Psoas muscle (tissue), 8 donors: ENCODE data around the gene CXCL13. TPM values are rescaled to one million over a fixed set of nuclear protein-coding genes. Genes with fewer than 3 reads are reported as not detected.

Experiments used
- ATAC-seq, 4 donors: fragments of 200-7000 bp; cut with Tn5 transposase; one replicate each; pipeline ENCODE4 v1.9.1; 2020; ENCODE audit warnings: moderate library complexity in 3 of 4, mild to moderate bottlenecking in 2 of 4
- DNase-seq, 2 donors: peaks; one replicate each; pipeline ENCODE4 v3.0.0-alpha.2; 2020
- H3K27ac ChIP-seq: fragments of 200-600 bp; one replicate; pipeline ENCODE4 v1.8.0; 2022
- H3K27me3 ChIP-seq, 3 donors: fragments of 200-600 bp in 1 of 3; one replicate each; pipeline versions ENCODE4 v1.6.1 to v1.8.0; 2013 to 2022; ENCODE audit warnings: low read length in 2 of 3, mild to moderate bottlenecking in 2 of 3, moderate library complexity in 1 of 3; ENCODE audit not compliant: insufficient read depth in 3 of 3
- H3K36me3 ChIP-seq, 2 donors: fragments of 200-600 bp in 1 of 2; one replicate each; pipeline versions ENCODE4 v1.6.1 to v1.8.0; 2013 to 2022; ENCODE audit warnings: low read depth in 1 of 2, mild to moderate bottlenecking in 1 of 2, moderate library complexity in 1 of 2; ENCODE audit not compliant: insufficient read depth in 1 of 2
- H3K4me1 ChIP-seq: fragments of 200-600 bp; one replicate; pipeline ENCODE4 v1.8.0; 2022
- H3K4me3 ChIP-seq: fragments of 200-600 bp; one replicate; pipeline ENCODE4 v1.8.0; 2022; ENCODE audit warnings: mild to moderate bottlenecking
- H3K9me3 ChIP-seq: fragments of 200-600 bp; one replicate; pipeline ENCODE4 v1.8.0; 2022
- WGBS, 3 donors: extraction: QIAGEN DNeasy Blood & Tissue Kit; methylation state at CpG; one replicate each; pipeline versions ENCODE4 v1.1.6 to v1.1.7; 2013; 5-methylcytosine and 5-hydroxymethylcytosine counted together
- intact Hi-C, 2 donors: fragments of 100-400 bp; cut with DNase I; formaldehyde crosslinking; loops; one replicate each; pipeline versions ENCODE4 v1.11.0 to v1.14.2; 2022
- polyA plus RNA-seq, 3 donors: library from polyadenylated mRNA; stranded (reverse); fragments of 200-250 nt; gene quantifications; one replicate each; pipeline ENCODE4 v1.2.3, GENCODE V29; 2013
- total RNA-seq, 4 donors: library from RNA; stranded (reverse); fragmentation: NEBNext Ultra II Directional in 2 of 4; extraction: Animal tissue kit (Norgen Biotek cat#: 25700) in 2 of 4; gene quantifications; one replicate each; pipeline versions ENCODE4 v1.2.1 to v1.2.4, GENCODE V29; 2021 to 2023
- TF ChIP-seq, protein P1 (sequence below): fragments of 200-600 bp; IDR thresholded peaks from one replicate; pipeline ENCODE4 v1.8.0; 2022; ENCODE audit warnings: antibody characterized with exemption
- donor health status: healthy with polysubstance abuse.
- donor health status: DM: no; HTN: no; CAD: no; lungs with moderate emphysema.
- donor health status: Bipolar disorder and iron deficiency.
- donor health status: healthy.
- donor health status: DM: yes; HTN: yes; CAD: no.
- donor health status: DM: no; HTN: no; CAD: no.
- donor health status: DM: no; HTN: no; CAD: no.
- donor health status: DM: yes; HTN: yes; CAD: no.

CXCL13 gene
- total and polyA plus RNA-seq, 7 donors: 0.09 to 0.53 (median 0.15) TPM; not detected in 3

DNA sequence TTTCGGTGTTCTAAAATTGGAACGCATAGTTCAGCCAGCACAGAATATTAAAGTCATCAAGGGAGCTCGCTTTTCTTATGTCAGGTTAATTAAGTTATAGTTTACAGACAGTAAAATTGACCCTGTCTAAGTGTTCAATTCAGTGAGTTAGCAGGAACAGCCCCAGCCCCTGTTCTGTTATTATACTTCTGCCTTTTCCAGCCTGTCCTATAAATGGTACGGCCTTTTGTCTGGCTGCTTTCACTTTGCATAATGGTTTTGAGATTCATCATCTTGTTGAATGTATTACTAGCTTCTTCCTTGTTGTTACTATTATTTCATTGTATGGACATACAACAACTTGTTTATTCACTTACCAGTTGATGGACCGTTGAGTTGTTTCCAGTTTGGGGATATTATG lies 9.5 kb downstream of the CXCL13 start:
- H3K27ac ChIP-seq: no peak overlapping the region
- intact Hi-C loops: loop anchor here in 1 of 2 donors (5.0 kb wide), 1 partner anchor 233 kb away; no protein-coding TSS in a partner anchor
- H3K9me3 ChIP-seq: no peaks in the 10 kb centered on the region

DNA sequence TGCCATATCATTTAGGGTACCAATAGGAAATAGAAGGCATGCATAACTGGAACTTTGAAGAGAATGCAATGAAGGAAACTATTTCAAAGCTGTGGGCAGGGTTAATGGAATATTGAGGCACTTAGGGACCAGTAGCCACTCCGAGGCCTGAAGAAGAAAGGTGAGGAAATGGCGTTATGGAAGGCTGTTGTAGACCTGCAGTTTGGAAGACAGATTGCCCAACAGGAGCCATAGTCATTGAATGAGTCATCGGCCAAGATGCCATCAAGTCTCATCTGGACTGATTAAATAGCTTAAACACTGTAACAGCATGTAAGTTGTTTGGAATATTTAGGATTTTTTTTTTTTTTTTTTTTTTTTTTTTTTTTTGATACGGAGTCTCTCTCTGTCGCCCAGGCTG lies 11.6 kb downstream of the CXCL13 start:
- H3K27me3 ChIP-seq: no peaks in the 10 kb centered on the region

More for the DNA sequence above, 9.5 kb downstream of the CXCL13 start:
- DNase-seq: no peak
- Histone ChIP-seq H3K4me3 (no peak overlapping the region), H3K27me3 (no peaks in the 10 kb centered on the region), H3K36me3 (no peaks in the 10 kb centered on the region), H3K4me1 (no peaks in the 10 kb centered on the region)
- TF ChIP-seq, protein P1, sequence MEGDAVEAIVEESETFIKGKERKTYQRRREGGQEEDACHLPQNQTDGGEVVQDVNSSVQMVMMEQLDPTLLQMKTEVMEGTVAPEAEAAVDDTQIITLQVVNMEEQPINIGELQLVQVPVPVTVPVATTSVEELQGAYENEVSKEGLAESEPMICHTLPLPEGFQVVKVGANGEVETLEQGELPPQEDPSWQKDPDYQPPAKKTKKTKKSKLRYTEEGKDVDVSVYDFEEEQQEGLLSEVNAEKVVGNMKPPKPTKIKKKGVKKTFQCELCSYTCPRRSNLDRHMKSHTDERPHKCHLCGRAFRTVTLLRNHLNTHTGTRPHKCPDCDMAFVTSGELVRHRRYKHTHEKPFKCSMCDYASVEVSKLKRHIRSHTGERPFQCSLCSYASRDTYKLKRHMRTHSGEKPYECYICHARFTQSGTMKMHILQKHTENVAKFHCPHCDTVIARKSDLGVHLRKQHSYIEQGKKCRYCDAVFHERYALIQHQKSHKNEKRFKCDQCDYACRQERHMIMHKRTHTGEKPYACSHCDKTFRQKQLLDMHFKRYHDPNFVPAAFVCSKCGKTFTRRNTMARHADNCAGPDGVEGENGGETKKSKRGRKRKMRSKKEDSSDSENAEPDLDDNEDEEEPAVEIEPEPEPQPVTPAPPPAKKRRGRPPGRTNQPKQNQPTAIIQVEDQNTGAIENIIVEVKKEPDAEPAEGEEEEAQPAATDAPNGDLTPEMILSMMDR: no peak
- 81 to 91% (median 88%) methylated on average over 5 of the region's 5 CpGs for WGBS, 3 donors
- ATAC-seq: no peak

DNA sequence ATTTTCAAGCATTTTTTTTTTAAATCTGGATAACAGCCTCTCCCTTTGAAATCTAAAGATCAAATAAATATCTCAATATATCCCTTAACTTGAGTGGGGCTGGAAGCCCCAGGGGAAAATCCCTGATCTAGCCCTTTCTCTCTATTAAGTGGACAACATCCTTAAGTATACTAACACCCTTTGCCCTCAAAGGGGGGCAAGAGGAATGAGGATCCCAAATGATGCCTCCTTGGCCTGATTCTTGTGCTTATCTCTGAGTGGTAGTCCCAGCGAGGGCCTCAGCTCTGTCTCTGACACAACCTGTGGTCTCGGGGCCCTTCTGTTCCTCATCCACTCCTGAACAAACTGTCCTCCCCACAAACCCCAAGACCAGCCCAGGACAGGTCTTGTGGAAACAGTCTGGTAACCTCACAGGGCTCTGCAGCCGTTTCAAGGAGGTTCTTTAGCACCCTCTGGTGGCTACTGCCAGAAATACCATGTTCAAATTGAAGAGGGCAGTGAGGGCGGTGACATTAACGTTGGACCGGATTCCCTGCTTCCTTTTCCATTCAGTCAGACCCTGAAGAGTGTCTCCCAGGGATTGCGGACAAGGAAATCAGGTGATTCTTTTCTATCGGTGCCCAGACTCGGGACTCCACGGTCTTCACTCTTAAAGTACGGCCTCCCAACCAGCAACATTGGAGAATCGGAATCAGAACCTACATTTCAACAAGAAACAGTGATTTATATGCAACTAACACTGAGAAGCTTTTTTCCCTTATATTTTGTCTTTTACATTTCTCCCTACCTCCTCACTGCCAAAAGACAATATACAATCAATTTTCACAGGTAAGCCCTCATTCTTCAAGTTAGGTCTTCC lies 13.0 kb downstream of the CXCL13 start:
- intact Hi-C loops: loop anchor here in 1 of 2 donors (5.0 kb wide), 1 partner anchor 236 kb away; no protein-coding TSS in a partner anchor
- no peaks in the 10 kb centered on the region for H3K4me1 ChIP-seq
- H3K9me3 ChIP-seq: no peaks in the 10 kb centered on the region
- no peak overlapping the region for H3K27ac ChIP-seq
- no peak overlapping the region for H3K4me3 ChIP-seq
- WGBS, 3 donors: 12 to 18% (median 17%) methylated on average over 12 of the region's 12 CpGs
- H3K27me3 ChIP-seq: no peaks in the 10 kb centered on the region
- DNase-seq: peak in 1 of 2 donors; percentile 16
- peak; percentile 71 to 96 (median 87) for ATAC-seq
- H3K36me3 ChIP-seq: no peaks in the 10 kb centered on the region
- TF ChIP-seq, protein P1: peak; percentile 75

More for the DNA sequence above, 11.6 kb downstream of the CXCL13 start:
- DNase-seq (no peak), ATAC-seq (no peak)
- intact Hi-C loops: loop anchor here in 1 of 2 donors (5.0 kb wide), 1 partner anchor 235 kb away; no protein-coding TSS in a partner anchor
- Histone ChIP-seq H3K9me3 (no peaks in the 10 kb centered on the region), H3K4me3 (no peak overlapping the region), H3K36me3 (no peaks in the 10 kb centered on the region), H3K27ac (no peak overlapping the region), H3K4me1 (no peaks in the 10 kb centered on the region)
- 92 to 98% (median 94%) methylated on average over 3 to 5 of the region's 5 CpGs for WGBS, 3 donors
- TF ChIP-seq, protein P1: no peak

DNA sequence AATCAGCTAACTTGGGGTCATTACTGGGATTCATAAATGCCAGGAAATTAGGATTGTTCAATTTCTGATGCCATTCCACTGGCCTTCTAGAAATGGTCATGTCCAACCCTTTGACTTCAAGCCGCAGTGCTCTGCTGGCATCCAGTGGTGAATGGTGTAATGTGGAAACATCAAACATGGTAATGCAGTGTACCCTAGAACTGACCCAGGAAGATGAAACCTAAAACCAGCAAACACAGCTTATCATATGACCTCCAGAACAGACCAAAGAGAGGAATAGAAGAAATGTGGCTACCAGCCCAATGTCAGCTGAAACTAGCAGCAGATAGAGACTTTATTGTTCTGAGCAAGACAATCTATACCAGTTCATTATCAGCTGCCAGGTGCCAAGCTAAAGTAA lies 13.8 kb downstream of the CXCL13 start:
- Histone ChIP-seq H3K9me3 (no peaks in the 10 kb centered on the region), H3K27ac (no peak overlapping the region), H3K4me1 (no peaks in the 10 kb centered on the region), H3K4me3 (no peak overlapping the region), H3K27me3 (no peaks in the 10 kb centered on the region), H3K36me3 (no peaks in the 10 kb centered on the region)
- intact Hi-C loops: loop anchor here in 1 of 2 donors (5.0 kb wide), 1 partner anchor 237 kb away; no protein-coding TSS in a partner anchor
- ATAC-seq (peak in 1 of 4 donors; percentile 43), DNase-seq (no peak)
- WGBS, 3 donors: 42 to 75% (median 48%) methylated on average over 1 of the region's 1 CpG
- TF ChIP-seq, protein P1: no peak
